Fibroblast of the conjunctiva (primary cell): ENCODE measurements around the gene TMEM270.
"Not testable (repeated sequence)": the region's sequence is repeated elsewhere in the genome, so short reads cannot be mapped to it uniquely, and the experiment has no call there.

Experiments
- DNase-seq: peaks from one replicate; pipeline ENCODE4 v3.0.0-alpha.2; 2010; ENCODE audit warnings: low read depth

Gene TMEM270

DNA sequence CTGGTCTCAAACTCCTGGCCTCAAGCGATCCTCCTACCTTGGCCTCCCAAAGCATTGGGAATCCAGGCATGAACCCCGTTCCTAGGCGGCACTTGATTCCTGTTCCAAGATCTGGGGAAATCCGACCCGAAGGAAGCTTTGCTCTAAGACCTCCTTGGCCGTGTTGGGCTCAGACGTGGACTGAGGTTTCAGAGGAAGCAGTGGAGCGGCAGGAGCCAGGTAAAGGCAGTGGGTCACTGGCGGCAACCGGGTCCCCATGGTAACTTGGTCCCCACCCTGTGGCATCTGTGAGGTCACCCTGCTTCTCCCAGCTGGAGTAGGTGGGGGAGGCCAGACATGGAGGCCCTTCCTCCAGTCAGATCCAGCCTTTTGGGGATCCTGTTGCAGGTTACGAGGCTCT is at the start of gene TMEM270:
TSS of gene TMEM270 (plus strand) at position 301 of the 400 bp plus-strand sequence. CDS start at position 337, 36 bp downstream.
- no peak for DNase-seq

DNA sequence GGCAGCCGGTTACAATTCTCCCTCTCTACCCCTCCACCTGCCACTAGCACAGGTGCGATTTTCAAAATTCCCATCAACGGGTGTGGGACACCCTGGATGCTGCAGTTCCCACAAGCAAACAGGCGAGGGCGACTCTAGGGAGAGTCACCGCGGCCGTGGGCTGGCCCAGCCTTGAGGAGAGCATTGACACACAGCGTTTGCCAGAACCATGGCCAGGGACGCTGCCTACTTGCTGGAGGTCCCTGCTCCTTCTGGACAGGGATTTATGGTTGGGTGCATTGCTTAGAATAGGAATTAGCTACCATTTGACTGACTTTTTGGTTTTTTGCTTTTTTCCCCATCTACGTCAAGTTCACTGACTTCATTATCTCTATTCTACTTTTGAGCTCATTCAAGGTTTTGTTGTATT is 49.2 kb upstream of the TMEM270 start:
- DNase-seq, result peak; percentile 16

GRCh38 chr7:73812996-73813395 is 48.0 kb upstream of the TMEM270 start:
- no peak for DNase-seq

DNA sequence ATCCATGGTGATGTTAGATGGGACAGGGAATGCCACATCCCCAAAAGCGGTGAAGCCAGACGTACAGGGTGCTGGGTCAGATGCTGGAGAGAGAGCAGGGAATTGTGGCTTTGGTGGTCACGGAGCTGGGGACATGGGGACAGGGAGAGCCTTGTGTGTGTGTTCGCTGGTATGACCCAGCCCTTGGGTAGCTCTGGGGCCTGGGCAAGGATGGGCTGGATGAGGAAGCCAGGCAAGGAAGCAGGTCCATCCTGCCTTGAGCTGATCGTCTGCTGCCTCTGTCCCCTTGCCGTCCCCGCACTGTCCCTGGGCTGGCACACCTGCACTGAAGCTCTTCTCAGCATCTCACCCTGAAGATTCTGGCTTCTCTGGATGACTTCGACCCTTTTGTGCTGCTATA is 45.5 kb upstream of the TMEM270 start:
- DNase-seq, result no peak

DNA sequence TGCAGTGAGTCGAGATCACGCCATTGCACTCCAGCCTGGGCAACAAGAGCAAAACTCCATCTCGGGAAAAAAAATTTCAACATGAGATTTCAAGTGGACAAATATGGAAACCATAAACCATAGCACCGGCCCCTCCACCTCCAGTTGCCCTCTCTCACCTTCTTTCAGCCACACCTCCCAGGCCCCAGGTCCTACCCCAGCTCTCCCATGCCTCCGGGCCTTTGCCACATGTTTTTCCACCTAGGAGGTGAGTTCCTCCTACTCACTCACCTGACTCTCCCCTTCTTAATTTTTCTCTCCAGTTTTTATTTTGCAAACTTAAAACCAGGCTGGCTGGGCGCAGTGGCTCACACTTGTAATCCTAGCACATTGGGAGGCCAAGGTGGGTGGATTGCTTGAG is 43.8 kb upstream of the TMEM270 start:
- DNase-seq, result no peak

- DNase-seq, result no peak
Observed at GRCh38 chr7:73820013-73820412, 40.9 kb upstream of the TMEM270 start.

DNA sequence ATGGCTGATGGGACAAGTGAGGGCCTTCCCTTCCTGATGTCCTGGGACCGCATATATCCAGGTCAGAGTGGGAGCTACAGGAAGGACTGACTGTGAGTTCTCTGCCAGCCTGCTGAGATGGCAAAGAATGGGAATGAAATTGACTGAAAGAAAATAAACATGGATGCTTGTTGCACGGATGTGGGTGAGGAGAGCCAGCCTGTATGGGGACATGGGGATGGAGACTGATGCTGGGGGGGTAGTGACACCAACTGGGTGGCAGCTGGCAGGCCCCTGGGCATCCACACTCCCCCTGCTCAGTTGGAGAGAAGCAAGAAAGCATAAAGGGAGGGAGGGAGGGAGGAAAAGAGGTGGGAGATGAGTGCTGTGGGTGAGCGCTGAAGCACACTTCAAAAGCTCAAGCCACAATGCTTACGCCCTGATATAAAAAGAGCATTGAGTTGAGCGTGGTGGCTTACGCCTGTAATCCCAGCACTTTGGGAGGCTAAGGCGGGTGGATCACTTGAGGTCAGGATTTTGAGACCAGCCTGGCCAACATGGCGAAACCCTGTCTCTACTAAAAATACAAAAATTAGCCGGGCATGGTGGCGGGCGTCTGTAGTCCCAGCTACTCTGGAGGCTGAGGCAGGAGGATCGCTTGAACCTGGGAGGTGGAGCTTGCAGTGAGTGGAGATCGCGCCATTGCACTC is 39.2 kb upstream of the TMEM270 start:
- DNase-seq, result not testable (repeated sequence)

DNA sequence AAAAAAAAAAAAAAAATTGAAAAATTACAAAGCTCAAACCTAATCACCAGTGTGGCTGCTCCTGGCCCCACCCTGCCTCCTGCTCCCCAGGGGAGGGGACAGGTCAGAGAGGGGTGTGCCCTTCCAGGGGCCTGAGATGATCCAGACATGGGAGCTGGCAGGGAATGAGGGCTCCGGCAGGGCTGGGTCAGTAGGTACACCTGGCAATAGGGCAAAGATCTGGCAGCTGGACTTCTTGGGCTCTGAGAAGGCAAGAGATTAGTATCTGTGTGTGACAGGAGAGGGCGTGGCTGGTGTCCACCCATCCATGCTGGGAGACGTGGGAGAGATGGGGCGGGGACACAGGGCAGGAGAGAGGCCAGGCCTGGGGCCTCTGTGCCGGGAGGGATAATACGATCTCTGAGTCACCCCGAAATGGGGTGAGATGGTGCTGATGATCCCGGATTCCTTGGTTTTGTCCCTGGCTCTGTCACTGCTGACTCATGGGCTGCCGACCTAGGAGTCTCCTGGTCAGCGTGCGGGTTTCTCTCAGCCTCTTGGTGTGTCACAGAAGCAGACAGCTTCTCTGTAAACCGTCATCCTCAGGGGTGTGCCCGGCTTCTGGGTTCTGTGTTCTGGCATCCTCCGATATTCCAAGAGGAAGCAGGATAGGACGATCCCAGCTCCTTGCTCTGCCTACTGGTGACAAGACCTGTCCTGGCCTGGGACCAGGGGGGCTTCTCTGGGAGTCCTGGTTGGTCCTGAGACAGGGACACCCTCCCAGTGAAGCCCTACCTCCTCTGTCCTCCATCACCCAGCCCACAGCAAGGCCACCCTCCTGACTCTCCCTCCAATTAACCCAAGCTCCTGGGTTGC is 38.4 kb upstream of the TMEM270 start:
- DNase-seq, result peak; percentile 72

DNA sequence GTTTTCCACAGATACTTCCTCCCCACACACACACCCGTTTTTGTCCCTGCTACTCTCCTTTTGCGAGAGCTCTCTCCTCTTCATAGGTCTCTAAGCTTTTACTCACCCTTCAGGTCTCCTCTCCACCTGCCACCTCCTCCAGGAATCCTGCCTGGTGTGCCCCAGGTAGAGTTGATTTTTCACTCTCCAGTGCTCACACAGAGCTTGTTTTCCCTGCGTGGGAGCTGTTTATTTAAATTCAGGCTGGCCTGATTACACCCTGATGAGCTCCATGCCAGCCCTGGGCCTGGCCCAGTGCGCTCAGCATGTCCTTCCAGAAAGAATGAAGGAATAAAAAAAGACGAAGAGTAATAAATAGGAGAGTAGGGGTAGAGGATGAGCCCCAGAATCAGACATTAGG is 37.7 kb upstream of the TMEM270 start:
- no peak for DNase-seq

GRCh38 chr7:73823873-73824592 is 36.9 kb upstream of the TMEM270 start:
- no peak for DNase-seq

DNA sequence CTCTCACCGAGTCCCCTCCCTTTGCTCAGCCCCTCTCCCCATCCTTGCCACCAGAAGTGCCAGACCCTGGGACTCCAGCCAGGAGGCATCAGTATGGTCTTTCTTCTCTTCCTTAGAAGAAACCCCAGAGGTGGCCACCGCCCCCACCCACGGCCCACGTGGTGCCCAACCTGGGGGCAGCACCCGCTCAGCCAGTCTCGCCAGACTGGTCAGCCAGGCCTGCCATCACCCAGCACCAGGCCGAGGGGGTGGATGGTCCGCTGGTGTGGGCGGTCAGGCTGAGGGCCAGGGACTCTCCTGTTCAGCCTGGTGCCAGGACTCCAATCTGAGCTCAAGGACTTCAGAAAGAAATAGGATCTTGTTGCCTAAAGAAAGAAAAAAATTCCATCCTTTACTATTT is 36.0 kb upstream of the TMEM270 start:
- no peak for DNase-seq

DNA sequence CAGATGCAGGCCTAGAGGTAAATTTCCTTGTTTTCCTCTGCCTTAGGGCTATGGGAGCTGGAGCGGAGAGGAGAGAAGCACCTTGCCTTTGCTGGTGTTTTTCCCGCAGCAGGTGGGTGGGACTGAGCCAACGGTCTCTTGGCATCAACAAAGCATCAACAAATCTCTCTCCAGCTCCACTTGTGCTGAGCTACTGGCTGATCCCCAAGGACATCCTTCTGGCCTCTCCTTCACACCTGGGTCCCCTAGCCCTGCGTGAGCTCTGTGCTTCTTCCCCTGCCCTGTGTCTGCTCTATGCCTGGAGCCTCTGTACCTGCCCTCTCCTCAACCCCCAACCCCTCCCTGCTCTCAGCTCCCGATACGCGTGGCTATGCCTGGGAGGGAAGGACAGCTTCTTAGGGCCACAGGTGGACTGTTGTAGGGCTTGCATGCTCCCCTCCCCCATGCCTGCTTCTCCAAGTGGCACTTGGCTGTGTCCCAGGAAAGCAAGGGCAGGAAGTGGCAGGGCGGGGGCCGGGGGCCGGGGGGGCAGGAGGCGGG is 33.3 kb upstream of the TMEM270 start:
- DNase-seq, result no peak

DNA sequence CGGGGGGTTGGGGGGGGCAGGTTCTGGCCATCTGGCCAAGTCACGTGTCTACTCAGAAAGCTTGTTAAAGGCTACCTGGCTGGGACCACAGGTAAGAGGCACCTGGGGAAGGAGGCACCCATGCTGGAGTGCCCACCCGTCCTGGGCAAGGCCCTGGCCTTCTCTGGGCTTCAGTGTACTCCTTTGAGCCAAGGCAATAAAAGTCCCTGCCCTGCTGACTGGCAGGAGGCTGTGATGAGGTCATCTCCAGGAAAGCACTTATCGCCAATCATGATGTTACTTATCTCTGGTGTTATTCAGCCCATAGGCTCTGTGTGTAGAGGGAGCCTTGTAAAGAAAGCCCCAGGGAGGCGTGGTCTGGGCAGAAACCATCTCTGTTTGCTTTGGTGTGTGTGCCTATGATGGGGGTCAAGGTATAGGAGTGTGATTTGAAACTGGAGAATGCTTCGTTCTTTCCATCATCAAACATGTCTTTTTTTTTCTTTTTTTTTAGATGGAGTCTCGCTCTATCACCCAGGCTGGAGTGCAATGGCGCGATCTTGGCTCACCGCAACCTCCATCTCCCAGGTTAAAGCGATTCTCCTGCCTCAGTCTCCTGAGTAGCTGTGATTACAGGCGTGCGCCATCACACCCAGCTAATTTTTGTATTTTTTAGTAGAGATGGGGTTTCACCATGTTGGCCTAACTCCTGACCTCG is 32.7 kb upstream of the TMEM270 start:
- no peak for DNase-seq

- DNase-seq, result no peak
Observed at GRCh38 chr7:73828972-73829371, 32.0 kb upstream of the TMEM270 start.

DNA sequence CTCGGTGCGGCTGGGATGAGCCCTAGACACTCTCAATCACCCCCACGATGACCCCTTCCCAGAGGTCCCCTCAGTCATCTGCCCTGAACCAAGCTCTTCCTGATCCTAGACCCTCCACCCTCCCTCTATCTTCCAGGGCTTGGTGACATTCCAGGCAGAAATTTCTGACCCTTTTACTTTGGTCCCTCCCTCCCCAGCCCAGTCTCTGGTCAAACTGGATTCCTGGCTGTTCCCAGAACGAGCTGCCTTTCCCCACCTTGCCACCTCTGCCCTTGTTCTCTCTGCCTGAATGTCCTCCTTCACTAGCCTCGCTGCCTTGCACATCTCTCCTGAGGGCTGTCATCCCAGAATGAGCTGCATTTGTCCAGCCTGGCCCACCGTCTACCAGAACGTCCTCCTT is 31.5 kb upstream of the TMEM270 start:
- no peak for DNase-seq

- no peak for DNase-seq
Observed at GRCh38 chr7:73829921-73830680, 30.9 kb upstream of the TMEM270 start.

GRCh38 chr7:73830681-73831583 is 30.0 kb upstream of the TMEM270 start, which contains the start of gene CLDN4:
Gene CLDN4, plus strand, starts transcription at chr7:73830996. Its CDS starts 206 bp downstream, at chr7:73831202.
- DNase-seq, result no peak

DNA sequence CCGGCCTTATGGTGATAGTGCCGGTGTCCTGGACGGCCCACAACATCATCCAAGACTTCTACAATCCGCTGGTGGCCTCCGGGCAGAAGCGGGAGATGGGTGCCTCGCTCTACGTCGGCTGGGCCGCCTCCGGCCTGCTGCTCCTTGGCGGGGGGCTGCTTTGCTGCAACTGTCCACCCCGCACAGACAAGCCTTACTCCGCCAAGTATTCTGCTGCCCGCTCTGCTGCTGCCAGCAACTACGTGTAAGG is 29.4 kb upstream of the TMEM270 start:
- DNase-seq, result no peak

GRCh38 chr7:73831834-73832651 is 28.9 kb upstream of the TMEM270 start:
- no peak for DNase-seq
